HG03558 (cell line): ENCODE measurements around the gene TMEFF2.
"Not testable (repeated sequence)": the region's sequence is repeated elsewhere in the genome, so short reads cannot be mapped to it uniquely, and the experiment has no call there.

Experiments used
- ATAC-seq: cut with Tn5 transposase; IDR thresholded peaks from one replicate; pipeline ENCODE4 v1.9.1; 2021; ENCODE audit warnings: moderate number of reproducible peaks; ENCODE audit not compliant: unreplicated experiment; ENCODE audit errors: extremely low read depth

The TMEFF2 gene

GRCh38 chr2:191942739-191943103 lies 252.0 kb downstream of the TMEFF2 start:
- no peak for ATAC-seq

GRCh38 chr2:191942090-191942738 lies 252.5 kb downstream of the TMEFF2 start:
- no peak for ATAC-seq

DNA sequence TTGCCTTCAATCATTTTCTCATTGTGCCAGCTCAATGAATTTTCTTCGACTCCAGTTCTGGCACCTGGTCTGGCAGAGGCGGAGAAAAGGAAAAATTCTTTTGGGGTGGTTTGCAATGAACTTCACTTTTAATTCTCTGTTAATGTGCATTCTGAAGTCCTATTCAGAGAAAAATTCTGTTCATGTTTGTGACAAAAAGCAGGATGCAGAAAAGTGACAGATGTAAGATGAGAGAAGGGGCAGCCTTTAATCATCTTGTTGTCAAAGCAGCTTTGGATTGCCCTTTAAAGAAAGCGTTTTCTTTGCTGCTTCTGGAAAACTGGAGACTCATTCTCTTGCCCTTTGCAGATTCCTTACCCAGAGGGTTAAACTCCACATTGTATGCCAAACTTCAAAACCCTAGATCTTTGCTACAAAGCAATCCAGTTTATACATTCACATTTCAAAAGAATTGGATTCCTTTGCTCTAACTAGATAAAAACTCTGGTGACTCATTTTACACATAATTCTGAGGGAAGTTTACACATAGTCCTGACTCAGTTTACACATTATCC lies 253.3 kb downstream of the TMEFF2 start:
- ATAC-seq = no peak

DNA sequence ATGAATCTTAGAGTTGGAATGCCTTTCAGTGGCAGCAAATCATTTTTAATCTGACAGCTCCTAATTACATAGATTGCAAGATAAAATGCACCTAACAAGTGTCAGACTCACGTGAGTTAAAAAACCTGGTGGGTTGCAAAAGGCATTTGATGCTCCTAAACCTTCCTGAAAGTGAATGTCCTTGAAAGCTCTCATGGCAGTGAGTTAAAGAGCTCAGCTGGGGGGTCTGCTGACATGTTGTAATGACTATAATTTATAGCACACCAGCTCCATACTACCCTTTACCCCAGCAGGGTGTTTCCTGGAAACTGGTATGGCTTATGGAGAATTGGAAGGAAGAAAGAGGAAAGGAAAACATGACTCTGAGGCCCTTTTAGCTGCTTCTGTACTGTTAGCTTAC lies 256.0 kb downstream of the TMEFF2 start:
- no peak for ATAC-seq

DNA sequence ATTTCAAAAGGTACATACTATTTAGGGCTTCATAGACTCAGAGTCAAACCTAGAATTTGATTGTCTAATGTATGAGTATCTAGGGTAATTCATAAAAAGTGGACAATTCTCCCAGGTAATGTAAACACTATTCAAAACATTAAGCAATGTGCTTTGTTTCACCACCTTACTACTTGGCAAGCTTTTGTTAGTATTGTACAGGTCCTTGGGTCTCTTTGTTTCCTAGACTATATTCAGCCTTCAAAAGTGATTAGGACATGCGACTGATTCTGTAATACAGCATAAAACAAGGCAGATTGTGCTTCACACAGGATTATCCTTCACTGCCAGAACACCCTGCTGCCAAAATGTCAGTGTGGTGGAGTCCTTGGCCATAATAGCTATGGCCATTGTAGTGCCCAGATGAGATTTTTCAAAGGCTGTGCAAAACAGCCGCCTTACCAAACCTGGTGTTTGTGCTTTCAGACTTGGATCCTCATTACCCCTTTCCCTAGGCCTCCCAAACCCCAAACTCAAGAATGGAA lies 257.8 kb downstream of the TMEFF2 start:
- ATAC-seq = no peak

DNA sequence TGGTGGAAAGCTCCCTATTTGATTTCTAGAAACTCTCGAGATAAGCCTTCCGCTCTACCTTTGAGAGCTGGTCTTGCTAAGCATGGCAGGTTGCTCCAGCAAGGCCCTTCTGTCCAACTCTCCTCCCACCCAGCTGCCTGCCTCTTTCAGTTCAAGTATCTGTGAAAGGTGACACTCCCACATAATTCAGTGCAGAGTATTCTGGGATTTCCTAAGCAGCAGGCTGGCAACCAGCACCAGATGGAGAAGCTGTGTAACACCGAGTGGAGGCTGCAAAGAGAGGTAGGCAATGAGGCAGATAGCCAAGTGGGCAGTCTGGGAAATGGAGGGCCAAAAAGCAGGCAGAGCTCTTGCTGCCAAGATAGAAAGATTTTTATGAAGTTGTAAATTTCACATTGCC lies 259.5 kb downstream of the TMEFF2 start:
- ATAC-seq = no peak

DNA sequence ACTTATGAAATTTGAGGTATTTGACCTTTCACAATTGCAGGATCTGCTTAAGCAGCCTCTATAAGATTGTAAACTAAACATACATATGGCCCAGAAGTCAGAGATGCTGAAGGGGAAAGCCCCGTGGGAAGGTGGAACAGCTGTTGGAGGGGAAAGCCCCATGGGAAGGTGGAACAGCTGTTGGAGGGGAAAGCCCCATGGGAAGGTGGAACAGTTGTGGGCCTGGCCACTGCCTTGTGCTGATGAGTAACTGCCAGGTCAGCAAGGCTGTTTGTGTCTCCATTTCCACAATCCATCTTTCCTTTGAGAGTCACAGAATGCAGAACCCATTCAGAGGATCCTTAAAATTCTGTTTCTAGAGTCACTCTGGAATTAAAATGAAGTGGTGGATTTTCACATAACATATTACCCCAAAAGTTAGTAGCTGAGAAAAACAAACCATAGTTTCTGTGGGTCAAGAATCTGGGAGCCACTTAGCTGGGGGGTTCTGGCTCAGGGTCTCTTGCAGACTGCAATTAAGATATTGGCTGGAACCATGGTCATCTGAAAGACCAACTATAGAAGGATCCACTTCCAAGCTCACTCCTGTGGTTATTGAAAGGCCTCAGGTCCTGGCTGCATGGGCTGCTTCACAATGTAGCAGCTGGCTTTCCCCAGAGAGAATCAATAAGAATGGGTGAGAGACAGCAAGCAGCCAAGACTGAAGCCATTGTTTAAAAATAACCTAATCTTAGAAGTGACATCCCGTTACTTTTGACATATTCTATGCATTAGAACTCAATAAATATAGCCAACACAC lies 261.2 kb downstream of the TMEFF2 start:
- ATAC-seq = peak; percentile 97

DNA sequence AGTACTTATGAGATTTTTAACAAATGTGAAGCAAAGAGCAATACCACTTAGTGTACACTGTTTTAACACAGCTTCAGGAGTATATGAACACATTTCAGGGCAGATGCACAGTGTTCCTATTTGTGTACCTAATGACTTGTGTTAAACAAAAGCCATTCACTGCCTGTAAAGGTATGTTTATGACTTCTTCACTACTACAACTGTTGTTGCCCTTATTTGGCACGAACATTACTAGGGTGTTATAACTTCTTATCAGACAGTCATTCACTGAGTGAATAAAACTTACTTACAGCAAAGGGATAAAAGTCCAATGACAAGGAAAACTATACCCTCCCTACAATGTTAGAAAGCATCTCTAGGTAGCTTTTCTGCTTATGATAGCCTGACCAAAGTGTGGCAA lies 262.4 kb downstream of the TMEFF2 start:
- ATAC-seq = no peak

DNA sequence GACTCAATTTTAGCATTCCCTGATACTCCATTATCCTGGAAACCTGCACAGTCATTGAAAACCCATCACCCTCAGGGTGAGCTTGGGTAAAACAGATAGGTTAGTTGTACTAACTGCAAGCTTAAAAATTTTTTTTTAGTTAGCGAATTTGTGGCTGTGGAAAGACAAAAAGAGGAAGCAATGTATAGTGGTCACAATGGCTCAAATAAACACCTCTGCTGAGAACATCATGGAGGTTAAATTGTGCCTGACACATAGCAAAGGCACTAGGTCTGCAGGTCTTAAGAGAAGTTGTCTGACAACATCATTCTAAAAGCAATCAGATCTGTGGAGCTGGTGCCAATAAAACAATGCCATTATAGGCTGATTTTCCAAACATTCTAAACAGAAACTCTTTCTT lies 263.4 kb downstream of the TMEFF2 start:
- no peak for ATAC-seq

DNA sequence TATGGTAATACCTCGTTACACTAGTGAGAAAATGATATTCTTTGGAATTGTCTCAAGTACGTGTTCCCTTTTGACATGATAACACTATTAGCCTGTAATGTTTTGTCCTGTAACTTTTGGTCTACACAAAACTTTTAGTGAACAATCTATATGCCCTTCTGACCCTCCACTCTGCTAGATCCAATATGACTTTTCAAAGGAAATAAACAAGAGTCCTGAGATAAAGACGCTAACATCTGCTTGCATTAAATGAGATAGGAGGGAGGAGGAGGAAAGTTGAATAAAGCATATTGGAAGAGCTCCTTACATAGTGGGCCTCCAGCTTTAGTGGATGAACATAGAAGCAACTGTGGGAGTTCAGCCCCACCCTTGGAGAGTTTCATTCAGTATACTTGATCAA lies 264.5 kb downstream of the TMEFF2 start:
- ATAC-seq = no peak

- ATAC-seq = no peak
These were observed 265.4 kb downstream of the TMEFF2 start for GRCh38 chr2:191929288-191929687.

GRCh38 chr2:191927991-191928390 lies 266.7 kb downstream of the TMEFF2 start:
- ATAC-seq = no peak

DNA sequence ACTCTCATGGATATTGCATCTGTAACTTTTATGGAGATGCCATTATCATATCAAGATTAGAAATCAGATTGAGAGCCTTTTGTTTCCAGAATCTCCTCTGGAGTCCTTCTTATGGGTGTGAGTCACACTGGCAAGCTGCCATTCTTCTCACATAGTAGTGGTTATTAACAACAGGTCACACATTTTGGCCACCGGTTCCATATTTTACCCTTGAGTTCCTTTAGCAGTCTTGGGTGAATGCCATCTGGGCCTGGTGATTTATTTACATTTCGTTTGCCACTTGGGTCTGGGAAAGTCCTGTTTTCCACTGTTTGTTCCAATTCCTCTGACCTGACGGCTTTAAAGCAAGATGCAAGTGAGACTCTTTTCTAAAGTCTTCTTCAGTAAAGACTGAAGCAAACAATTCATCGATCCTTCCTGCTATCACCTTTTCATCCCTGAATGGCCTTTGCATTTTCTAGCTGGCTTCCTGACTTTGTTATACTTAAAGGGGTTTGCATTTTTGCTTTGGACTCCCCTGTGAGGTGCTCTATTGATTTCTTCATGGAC lies 267.3 kb downstream of the TMEFF2 start:
- no peak for ATAC-seq

- no peak for ATAC-seq
These were observed 268.1 kb downstream of the TMEFF2 start for GRCh38 chr2:191926671-191927070.

- no peak for ATAC-seq
These were observed 271.1 kb downstream of the TMEFF2 start for GRCh38 chr2:191923652-191923997.

GRCh38 chr2:191922736-191923651 lies 271.7 kb downstream of the TMEFF2 start:
- ATAC-seq = peak; percentile 97

- ATAC-seq = not testable (repeated sequence)
These were observed 273.1 kb downstream of the TMEFF2 start for GRCh38 chr2:191921650-191922049.

GRCh38 chr2:191920502-191920901 lies 274.2 kb downstream of the TMEFF2 start:
- ATAC-seq = no peak

DNA sequence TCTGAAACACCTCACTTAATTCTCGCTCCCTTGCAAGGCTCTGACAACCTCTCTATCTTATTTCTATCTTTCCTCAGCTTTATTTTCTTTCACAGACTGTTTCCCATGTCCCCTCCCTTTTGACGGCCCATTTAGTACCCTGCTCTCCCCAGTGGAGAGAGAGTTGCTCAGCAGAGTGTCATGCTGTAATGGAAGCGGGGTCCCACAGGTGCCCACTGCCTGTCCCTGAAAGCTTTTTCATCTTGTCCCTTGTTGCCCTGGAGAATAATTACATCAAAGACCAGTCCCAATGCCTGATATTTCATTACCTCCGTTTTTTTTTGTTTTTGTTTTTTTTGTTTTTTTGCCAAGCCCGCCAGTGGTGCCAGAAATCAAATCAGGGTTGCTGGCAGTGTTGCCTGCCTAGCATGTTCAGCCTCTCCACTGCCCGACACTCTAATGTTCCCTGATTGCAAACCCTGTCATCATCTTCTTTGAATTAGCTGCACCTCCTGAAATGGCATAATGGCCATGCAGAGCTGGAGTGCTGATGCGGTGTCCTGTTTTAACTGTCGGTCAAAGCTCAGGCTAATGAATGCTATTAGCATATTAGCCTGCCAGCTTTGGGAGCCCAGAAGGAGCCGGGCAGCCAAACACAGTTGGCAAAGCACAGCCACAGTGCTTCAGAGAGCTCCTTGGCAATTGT lies 276.6 kb downstream of the TMEFF2 start:
- no peak for ATAC-seq

- ATAC-seq = no peak
These were observed 277.3 kb downstream of the TMEFF2 start for GRCh38 chr2:191917430-191917881.
